HG02678 (cell line): ENCODE results near the gene HLA-DQB2.
"Not testable (repeated sequence)": the region's sequence is repeated elsewhere in the genome, so short reads cannot be mapped to it uniquely, and the experiment has no call there.

ENCODE experiments used
- ATAC-seq: cut with Tn5 transposase; IDR thresholded peaks from one replicate; pipeline ENCODE4 v1.9.1; 2021; ENCODE audit warnings: mild to moderate bottlenecking, moderate library complexity; ENCODE audit not compliant: unreplicated experiment

Gene HLA-DQB2

DNA sequence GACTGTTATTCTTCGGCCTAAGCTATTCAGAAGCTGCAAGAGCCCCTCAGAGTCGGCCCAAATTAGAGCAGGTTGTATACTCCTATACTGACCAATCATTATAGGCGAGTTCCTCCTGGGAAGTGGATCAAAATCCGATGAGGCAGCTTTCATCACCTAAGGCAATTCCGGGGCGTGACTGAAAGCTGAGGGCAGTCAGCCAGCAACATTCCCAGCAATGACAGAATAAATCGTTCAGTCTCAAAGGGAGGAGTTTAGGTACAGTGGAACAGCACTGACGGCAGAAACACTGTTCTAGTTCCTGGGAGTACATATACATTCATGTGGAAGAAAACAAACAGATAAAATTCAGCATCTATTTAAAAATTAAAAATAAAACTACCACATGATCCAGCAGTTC is 10.8 kb downstream of the HLA-DQB2 start:
- no peak for ATAC-seq

DNA sequence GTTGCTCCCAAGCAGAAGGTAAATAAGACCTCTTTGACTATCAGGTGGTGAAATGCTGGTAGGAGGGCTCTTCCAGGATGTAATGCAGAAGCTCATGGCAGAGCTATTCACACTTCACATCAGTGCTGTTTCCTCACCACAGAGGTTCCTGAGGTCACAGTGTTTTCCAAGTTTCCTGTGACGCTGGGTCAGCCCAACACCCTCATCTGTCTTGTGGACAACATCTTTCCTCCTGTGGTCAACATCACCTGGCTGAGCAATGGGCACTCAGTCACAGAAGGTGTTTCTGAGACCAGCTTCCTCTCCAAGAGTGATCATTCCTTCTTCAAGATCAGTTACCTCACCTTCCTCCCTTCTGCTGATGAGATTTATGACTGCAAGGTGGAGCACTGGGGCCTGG is 17.7 kb downstream of the HLA-DQB2 start:
- ATAC-seq, result not testable (repeated sequence)

DNA sequence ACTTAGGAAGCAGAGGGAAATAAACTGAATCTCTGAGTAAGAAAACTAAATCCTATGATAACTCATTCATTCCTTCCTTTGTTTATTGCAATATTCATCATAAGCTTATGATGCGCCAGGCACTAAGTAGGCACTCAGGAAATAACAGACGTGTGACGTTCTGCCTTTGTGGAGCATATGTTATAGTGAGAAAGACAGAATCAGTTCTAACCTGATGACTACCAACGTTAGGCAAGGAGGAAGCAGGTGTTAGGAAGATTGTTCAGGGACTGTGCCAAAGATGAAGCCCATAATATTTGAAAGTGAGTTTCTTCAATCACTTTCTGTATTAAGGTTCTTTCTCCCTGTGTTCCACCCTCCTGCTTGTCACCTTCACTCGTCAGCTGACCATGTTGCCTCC is 18.6 kb downstream of the HLA-DQB2 start:
- no peak for ATAC-seq

DNA sequence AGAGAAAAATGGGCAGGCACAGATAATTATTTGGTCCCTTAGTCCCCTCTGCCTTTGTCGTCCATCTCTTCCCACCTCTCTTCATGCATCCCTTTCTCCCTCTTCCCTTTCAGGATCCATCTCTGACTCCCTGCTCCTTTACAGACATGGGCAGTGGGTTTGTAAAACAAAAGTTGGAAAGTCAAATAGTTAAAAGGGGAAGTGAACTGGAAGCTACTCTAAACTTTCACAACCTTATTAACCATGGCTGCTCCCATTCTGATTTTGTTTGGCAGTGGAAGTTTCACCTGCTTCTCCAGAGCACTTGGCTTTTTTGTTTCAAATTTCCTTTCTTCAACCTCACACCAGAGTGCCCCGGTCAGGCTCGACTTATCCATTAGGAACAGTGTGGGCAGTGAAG is 21.0 kb downstream of the HLA-DQB2 start:
- no peak for ATAC-seq

DNA sequence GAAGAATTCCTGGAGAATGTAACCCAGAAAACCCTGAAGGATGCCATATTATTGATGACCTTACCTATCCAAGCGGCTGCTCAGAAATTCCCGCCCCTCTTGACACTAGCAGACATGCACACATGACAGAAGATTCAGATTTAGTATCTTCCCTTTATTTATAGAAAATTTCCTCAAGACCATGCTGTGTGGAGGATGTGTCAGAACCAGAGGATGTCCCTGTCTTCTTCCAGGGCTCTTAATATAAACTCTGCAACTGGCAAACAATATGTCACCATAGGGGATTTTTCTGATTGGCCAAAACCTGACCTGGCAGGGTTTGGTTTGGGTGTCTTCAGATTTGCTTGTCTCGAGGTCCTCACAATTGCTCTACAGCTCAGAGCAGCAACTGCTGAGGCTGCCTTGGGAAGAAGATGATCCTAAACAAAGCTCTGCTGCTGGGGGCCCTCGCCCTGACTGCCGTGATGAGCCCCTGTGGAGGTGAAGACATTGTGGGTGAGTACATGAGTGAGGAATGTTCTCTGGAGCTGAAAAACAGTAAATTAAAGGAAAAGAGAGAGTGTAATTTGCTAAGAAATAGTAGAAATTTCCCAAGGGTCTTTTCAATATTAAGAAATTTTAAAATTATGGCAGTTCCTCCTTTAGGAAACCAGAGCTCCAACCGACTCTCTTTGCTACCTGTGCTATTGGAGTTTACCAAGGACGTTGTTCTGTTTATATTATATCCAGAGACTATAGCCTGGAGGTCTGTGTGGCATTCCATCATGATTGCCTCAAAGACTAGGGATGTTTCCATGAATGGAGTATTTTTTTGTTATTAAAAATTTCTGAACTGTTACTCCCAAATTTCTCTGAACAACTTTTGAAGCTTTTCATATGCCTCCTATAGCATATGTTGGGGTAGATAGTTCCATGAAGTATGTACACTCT is 22.0 kb downstream of the HLA-DQB2 start, which contains the start of gene HLA-DQA2:
HLA-DQA2 (plus strand) TSS at position 361 of the 930 bp plus-strand sequence; CDS start at position 414, 53 bp downstream.
- ATAC-seq, result no peak

DNA sequence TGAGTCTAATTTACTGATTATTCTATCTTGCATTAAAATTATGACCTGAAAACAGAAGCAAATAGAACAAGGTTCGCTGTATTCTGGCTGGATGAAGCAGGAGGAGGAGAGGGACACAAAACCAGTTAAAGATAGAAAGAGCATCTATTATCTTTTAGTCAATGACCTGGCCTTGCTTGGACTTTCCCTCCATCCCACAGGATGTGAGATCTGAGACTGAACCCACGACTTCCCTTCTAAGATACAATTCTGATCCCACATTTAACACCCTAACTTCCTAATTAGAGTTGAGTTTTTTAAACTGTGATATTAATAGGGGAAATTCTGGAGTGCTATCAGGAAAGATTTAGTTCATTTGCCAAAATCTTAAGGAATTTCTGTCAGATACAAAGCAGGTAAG is 25.2 kb downstream of the HLA-DQB2 start:
- no peak for ATAC-seq

DNA sequence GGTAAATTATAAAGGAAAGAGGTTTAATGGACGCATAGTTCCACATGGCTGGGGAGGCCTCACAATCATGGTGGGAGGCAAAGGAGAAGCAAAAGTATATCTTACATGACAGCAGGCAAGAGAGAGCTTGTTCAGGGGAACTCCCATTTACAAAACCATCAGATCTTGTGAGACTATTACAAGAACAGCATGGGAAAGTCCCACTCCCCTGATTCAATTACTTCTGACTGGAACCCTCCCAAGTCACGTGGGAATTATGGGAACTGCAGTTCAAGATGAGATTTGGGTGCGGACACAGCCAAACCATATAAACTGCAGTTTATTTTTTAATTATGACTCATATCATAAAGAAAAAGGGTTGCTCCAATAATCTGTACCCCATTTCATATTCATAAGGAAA is 44.5 kb downstream of the HLA-DQB2 start:
- ATAC-seq, result no peak

DNA sequence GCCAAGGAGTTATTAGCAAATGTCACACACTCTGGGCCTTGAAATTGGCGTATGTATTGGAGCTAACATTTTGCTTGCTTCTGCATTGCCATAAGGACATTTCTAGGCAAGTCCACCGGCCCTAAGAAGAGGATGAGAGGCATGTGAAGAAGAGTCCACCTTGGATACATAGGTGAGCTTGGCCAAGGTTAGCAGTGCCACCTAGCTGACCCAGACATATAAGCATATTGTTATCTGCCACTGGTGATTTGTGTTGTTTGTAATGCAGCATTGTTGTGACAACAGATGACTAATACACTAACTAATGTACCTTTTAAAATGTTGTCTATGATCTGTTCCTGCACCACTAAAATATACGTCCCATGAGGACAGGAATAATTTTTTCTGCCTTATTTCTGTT is 46.9 kb downstream of the HLA-DQB2 start:
- ATAC-seq, result no peak

DNA sequence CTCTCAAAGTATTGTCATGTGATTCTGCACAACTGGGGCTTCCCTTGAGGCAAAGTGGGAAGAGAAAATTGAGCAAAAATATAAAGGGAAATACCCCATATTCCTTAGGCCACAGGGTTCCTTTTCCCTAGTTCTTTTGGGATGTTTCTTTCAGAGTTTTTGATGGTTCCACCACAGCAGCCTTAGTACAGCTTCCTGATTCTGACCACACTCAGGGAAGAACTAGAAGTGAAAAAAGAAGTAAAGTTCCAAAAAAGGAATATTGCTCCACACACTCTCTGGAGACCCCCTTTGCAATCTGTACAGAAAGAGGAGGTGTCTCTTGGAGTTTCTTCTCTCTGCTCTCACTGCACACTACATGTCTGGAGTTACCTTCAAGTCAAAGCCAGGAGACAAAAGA is 50.1 kb downstream of the HLA-DQB2 start:
- no peak for ATAC-seq

DNA sequence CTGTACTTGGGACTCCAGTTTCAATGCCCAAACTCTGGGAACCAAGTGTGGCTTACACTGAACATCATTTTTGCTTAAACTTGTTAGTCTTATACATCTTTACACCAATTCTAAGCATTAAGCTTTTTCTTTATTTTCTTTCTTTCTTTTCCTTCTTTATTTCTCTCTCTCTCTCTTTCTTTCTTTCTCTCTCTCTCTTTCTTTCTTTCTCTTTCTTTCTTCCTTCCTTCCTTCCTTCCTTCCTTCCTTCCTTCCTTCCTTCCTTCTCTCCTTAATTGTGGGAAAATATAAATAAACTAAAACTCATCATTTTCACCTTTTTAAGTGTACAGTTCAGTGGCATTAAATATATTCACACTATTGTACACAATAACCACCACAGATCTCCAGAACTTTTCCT is 53.7 kb downstream of the HLA-DQB2 start:
- no peak for ATAC-seq
